GM12865 (cell line): Measurements from ENCODE around the gene PACS2.
A peak's percentile ranks its signal among the peaks of the same experiment; 100 is the strongest.

Source experiments
- DNase-seq: peaks from one replicate; pipeline ENCODE4 v3.0.0; 2010; ENCODE audit warnings: low read depth
- H3K4me3 ChIP-seq: 2 replicates; pipeline ENCODE4 v1.5.1; 2011; ENCODE audit warnings: mild to moderate bottlenecking, low read depth, low read length, control low read depth
- TF ChIP-seq, protein P1 (sequence below): IDR thresholded peaks from 2 replicates; pipeline ENCODE4 v1.5.1; 2011; ENCODE audit warnings: low read length, control low read depth, low read depth, inconsistent platforms; ENCODE audit not compliant: insufficient read depth; ENCODE audit errors: missing control alignments

Gene PACS2

DNA sequence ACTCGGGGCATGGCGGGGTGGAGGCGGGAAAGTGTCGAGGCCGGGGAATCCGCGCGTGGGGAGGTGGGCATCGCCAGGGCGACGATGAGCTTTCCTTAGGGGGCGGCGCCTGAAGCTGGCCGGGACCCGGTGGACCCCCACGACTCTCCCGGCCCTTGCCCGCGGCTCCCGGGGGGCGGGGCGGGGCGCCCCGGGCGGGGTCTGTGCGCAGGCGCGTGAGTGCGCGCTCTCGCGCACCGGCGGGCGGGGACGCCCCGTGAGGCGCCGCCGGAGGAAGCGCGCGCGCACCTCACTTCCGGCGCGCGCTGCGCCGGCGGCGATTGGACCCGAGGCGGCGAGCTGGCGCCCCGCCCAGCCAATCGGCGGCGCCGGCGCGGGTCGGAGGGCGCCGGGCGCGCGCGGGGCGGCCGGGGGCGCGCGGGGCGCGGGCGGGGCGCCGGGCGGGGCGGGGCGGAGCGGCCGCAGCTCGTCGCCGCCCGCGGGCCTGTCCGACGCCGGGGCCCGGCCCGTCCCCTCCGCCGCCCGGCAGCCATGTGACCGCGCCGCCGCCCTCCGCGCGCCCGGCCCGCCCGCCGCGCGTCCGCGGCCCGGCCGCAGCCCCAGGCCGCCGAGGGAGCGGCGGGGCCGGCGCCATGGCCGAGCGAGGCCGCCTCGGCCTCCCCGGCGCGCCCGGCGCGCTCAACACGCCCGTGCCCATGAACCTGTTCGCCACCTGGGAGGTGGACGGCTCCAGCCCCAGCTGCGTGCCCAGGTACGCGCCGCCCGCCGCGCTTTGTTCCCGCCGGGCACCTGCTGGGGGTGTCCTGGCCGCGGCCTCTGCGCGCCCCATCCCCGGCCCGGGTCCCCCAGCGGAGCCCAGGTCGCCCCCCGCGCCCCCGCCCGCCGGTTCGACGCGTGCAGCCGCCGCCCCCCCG lies at the start of gene PACS2:
TSS of gene PACS2 (plus strand) at position 462 of the 914 bp plus-strand sequence. CDS start at position 633, 171 bp downstream.
- H3K4me3 ChIP-seq, result peak within 1 kb of the TSS; percentile 60

DNA sequence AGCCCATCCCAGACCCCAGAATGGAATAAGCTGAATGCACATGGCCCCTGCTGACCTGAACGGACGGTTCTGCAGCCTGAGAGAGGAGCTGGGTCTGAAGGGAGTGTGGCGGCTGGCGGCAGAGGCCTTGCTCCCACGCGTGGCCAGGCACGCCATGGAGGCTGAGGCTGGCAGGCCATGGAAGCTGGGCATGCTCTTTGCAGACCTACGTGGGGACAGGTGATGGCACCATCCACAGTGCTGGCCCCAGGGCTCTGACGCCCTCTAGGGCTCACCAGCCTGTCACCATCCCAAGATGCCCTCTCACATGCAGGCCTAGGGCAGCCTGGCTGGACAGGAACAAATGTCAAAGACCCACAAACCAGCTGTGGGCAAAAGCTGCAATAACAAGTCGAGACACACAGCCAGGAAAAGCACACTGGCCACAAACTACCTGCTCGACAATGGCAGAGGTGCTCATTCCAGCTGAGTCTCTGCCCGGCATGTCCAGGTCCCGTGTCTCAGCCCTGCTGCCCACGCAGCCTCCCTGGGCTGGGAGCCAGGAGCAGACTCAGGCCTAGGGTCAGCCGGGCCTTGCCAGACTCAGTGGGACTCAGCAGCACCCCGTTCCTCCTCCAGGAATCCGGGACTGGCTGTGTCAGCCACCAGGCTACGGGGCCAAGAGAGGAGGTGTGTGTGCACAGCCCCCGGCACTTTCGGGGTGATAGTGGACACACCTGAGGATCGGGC lies 46.6 kb upstream of the PACS2 start:
- TF ChIP-seq, protein P1, sequence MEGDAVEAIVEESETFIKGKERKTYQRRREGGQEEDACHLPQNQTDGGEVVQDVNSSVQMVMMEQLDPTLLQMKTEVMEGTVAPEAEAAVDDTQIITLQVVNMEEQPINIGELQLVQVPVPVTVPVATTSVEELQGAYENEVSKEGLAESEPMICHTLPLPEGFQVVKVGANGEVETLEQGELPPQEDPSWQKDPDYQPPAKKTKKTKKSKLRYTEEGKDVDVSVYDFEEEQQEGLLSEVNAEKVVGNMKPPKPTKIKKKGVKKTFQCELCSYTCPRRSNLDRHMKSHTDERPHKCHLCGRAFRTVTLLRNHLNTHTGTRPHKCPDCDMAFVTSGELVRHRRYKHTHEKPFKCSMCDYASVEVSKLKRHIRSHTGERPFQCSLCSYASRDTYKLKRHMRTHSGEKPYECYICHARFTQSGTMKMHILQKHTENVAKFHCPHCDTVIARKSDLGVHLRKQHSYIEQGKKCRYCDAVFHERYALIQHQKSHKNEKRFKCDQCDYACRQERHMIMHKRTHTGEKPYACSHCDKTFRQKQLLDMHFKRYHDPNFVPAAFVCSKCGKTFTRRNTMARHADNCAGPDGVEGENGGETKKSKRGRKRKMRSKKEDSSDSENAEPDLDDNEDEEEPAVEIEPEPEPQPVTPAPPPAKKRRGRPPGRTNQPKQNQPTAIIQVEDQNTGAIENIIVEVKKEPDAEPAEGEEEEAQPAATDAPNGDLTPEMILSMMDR, result no peak
- H3K4me3 ChIP-seq, result no peak overlapping the region
- no peak for DNase-seq

More for the DNA sequence above, at the start of gene PACS2:
- TF ChIP-seq, protein P1, result no peak
- DNase-seq, result peak; percentile 93

DNA sequence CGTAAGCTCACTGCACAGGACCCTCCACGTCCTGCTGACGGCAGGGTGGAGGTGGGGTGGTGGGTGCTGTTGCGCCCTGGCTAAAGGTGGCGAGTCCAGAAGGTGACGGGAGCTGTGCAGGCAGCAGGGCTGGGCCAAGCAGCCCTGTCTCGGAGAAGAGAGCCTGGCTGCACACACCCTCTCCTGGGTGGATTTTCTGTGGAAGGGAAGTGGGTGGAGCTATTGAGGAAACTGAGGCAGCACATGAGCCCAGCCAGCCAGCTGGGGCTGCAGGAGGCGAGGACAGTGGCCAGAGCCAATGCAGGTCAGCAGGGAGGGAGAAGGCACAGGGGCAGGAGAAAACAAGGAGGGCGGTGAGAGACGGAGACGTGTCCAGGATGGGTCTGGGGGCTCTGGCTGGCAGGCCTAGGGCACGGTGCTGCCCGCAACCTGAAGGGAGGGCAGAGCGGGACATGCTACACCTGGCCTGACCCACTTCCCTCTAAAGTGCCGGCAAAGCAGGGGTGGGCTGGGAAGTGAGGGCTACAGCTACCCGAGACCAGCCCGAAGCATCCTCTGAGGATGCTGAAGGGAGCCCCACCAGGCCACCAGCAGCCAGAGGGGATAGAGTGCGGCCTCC lies 45.7 kb upstream of the PACS2 start:
- H3K4me3 ChIP-seq, result no peak overlapping the region
- TF ChIP-seq, protein P1, result no peak
- DNase-seq, result no peak

DNA sequence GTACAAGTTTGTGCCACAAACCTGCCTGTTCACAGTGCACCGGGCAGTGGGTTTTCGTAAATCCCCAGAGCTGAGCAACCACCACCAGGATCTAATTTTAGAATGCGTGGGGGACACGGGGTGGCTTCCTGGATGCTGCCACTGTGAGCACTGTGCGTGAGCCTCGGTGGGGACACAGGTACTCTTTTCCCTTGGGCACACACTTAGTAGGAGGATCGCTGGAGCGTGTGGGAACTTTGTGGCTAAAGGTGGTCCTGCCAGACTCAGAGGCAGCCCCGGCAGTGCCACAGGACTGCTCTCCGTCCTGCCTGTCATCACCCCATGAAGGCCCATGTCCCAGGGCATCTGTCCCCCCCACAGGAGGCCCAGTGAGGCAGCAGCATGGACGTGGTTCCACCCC lies 45.1 kb upstream of the PACS2 start:
- TF ChIP-seq, protein P1, result no peak
- no peak for DNase-seq

DNA sequence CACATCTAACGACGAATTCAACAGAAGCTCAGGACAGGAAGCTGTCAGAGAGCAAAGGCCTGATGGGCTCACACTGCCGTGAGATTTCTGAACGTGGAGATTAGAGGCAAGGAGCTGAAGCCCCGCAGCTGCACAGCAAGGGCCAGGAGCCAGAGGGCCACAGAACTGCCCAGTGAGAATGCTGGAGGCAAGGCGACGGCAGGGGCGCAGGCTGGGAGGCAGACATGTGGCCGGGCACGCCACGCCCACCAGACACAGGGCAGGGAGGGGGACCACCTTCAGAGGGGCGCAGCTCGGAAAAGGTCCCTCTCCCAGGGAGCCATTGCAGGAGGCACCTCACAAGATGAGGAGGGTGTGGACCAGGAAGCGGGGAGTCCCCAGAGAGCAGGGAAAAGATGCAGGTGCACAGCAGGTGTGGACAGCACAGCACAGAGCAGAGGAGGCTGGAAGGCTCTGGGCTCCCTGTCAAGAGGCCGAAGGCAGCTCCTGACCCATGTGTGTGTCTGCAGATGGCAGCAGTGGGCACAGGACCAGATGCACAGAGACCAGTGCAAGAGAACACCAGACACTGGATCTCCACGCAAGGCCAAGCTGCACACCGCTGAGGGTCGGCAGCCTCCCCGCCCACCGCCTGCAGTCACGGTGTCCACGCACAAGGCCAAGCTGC lies 43.2 kb upstream of the PACS2 start:
- H3K4me3 ChIP-seq, result no peak overlapping the region
- TF ChIP-seq, protein P1, result no peak
- DNase-seq, result no peak

More for the DNA sequence above, 45.1 kb upstream of the PACS2 start:
- H3K4me3 ChIP-seq, result no peak overlapping the region

DNA sequence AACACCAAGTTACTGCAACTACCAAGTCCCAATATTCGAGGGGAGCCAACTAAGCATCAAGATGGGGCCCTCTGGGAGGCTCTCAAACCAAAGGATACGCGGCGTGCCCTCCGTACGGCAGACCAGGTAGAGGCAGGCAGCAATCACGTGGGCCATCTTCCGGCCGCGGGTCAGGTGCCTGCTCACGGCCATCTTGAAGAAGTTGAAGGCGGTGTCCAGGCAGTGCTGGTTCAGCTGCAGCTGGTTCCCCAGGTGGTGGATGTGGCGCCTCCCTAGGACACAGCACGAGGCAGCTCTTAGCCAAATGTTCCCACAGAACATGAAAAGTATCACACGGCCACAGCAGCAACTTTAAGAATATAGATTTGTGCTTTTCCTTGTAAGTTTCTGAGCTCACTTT lies 41.9 kb upstream of the PACS2 start:
- no peak overlapping the region for H3K4me3 ChIP-seq
- DNase-seq, result no peak
- TF ChIP-seq, protein P1, result no peak
